GM12878 (cell line): ENCODE data around the gene OR10H4. TPM values are rescaled to one million over a fixed set of nuclear protein-coding genes. Genes with fewer than 3 reads are reported as not detected.

Experiments used
- ATAC-seq: fragments of 200-7000 bp; cut with Tn5 transposase; 3 replicates; pipeline ENCODE4 v1.9.1; 2020; ENCODE audit warnings: mild to moderate bottlenecking, moderate library complexity
- BruUV-seq: library from RNA; stranded (reverse); fragments of 400-500 nt; replicated peaks from 2 replicates; lab custom pipeline; 2021; lab: Mats Ljungman, UMichigan
- CTCF ChIA-PET: fragments of 300-600 bp; sonication (Branson Sonifier 250); formaldehyde crosslinking; extraction: SDS; loops from one replicate; lab custom pipeline; 2021; ENCODE audit warnings: inconsistent platforms; lab: Yijun Ruan, JAX
- POLR2A ChIA-PET: fragments of 350-600 bp; formaldehyde crosslinking; extraction: SDS; loops from one replicate; lab custom pipeline; 2021; ENCODE audit warnings: inconsistent platforms; lab: Charles Lee
- RAD21 ChIA-PET: fragments of 300-600 bp; sonication (Branson Sonifier 250); formaldehyde crosslinking; loops from one replicate; lab custom pipeline; 2023; ENCODE audit warnings: antibody characterized with exemption; ENCODE audit not compliant: unreplicated experiment; lab: Charles Lee
- SMC1A ChIA-PET: fragments of 300-600 bp; sonication (Branson Sonifier 250); formaldehyde crosslinking; loops from one replicate; lab custom pipeline; 2023; ENCODE audit not compliant: unreplicated experiment, uncharacterized antibody; lab: Charles Lee
- DNase-seq: peaks from one replicate; pipeline ENCODE4 v3.0.0-alpha.2; 2011; ENCODE audit warnings: low read depth, low spot score
- FAIRE-seq: peaks from 3 replicates; lab custom pipeline; 2011; peaks lifted over from hg19 to GRCh38; lab: Jason Lieb, UNC
- H2AFZ ChIP-seq: 2 replicates; pipeline ENCODE4 v1.6.0; 2011; ENCODE audit warnings: low read depth, low read length, control low read depth; ENCODE audit not compliant: control insufficient read depth
- H3K27ac ChIP-seq: 2 replicates; pipeline ENCODE4 v1.5.1; 2011; ENCODE audit warnings: control low read depth; ENCODE audit not compliant: control insufficient read depth, insufficient read depth
- H3K27me3 ChIP-seq, 2 experiments: replicated peaks in 1 of 2; 2 replicates each; pipeline versions ENCODE4 v1.6.0 to v1.6.1; 2011; ENCODE audit warnings: low read length in 1 of 2; ENCODE audit not compliant: control insufficient read depth in 2 of 2, insufficient read depth in 2 of 2
- H3K36me3 ChIP-seq, 2 experiments: 2 replicates each; pipeline ENCODE4 v1.5.1; 2011; ENCODE audit warnings: low read length in 1 of 2; ENCODE audit not compliant: control insufficient read depth in 2 of 2, insufficient read depth in 2 of 2
- H3K4me1 ChIP-seq: 2 replicates; pipeline ENCODE4 v1.6.1; 2011; ENCODE audit warnings: mild to moderate bottlenecking, low read length, moderate library complexity, mixed read lengths; ENCODE audit not compliant: control insufficient read depth, insufficient read depth
- H3K4me2 ChIP-seq: 2 replicates; pipeline ENCODE4 v1.6.0; 2011; ENCODE audit warnings: control low read depth; ENCODE audit not compliant: control insufficient read depth, insufficient read depth
- H3K4me3 ChIP-seq: fragments of 200-600 bp; sonication (generic); 2 replicates; pipeline ENCODE4 v1.5.1; 2016
- H3K79me2 ChIP-seq: 2 replicates; pipeline ENCODE4 v1.6.0; 2011; ENCODE audit warnings: low read length; ENCODE audit not compliant: control insufficient read depth, insufficient read depth
- H3K9ac ChIP-seq: 2 replicates; pipeline ENCODE4 v1.8.0; 2011; ENCODE audit warnings: low read length, control low read depth, mixed read lengths; ENCODE audit not compliant: control insufficient read depth, insufficient read depth
- H3K9me3 ChIP-seq: replicated peaks from 3 replicates; pipeline ENCODE4 v1.5.1; 2011; ENCODE audit warnings: mild to moderate bottlenecking, low read length; ENCODE audit not compliant: control insufficient read depth, insufficient read depth
- H4K20me1 ChIP-seq: 2 replicates; pipeline ENCODE4 v1.6.0; 2011; ENCODE audit not compliant: control insufficient read depth, insufficient read depth
- IKZF2 ChIP-seq, 2 experiments: fragments of 450-650 bp; IDR thresholded peaks; 2 replicates each; pipeline ENCODE4 v1.6.1; 2017; ENCODE audit warnings: mild to moderate bottlenecking in 2 of 2, moderate library complexity in 2 of 2
- PRDM15 ChIP-seq: fragments of 450-650 bp; formaldehyde crosslinking; IDR thresholded peaks from 2 replicates; pipeline ENCODE4 v1.4.0; 2020; ENCODE audit warnings: mild to moderate bottlenecking, moderate library complexity
- WGBS: methylation state at CpG from one replicate; pipeline ENCODE4 v1.1.6; 2016; ENCODE audit warnings: low lambda C conversion rate; ENCODE audit not compliant: insufficient replicate concordance, insufficient coverage; ENCODE audit errors: missing lambda C conversion rate; 5-methylcytosine and 5-hydroxymethylcytosine counted together
- in situ Hi-C: fragments of 300-500 bp; cut with MboI; formaldehyde crosslinking; loops from 9 replicates; pipeline ENCODE4 v1.14.3; 2018; ENCODE audit warnings: mixed read lengths
- intact Hi-C: fragments of 100-400 bp; cut with micrococcal nuclease; formaldehyde crosslinking; loops from one replicate; pipeline ENCODE4 v1.14.2; 2022; ENCODE audit not compliant: unreplicated experiment
- polyA plus RNA-seq, 11 experiments: library from polyadenylated mRNA; depleted of rRNA in 4 of 11; unstranded in 6 of 11; stranded (reverse) in 5 of 11; fragments of >200 nt; fragmentation: Nextera tagmentation in 4 of 11; fragmentation: Illumina TruSeq in 1 of 11; extraction: Ambion mirVana in 4 of 11; extraction: Trizol in 1 of 11; gene quantifications; 1 replicate in 1 of 11; 2 replicates in 10 of 11; pipeline versions ENCODE4 v1.2.1 to v1.2.3, GENCODE V29; 2011 to 2016; ENCODE audit warnings: inconsistent platforms in 2 of 11, missing spikeins in 2 of 11, low read depth in 1 of 11
- total RNA-seq, 4 experiments: library from RNA; depleted of rRNA in 3 of 4; stranded (reverse); fragments of >200 nt in 3 of 4; fragmentation: Illumina TruSeq in 1 of 4; extraction: Trizol in 1 of 4; gene quantifications; 2 replicates each; pipeline versions ENCODE4 v1.2.1 to v1.2.3, GENCODE V29; 2013 to 2021

The OR10H4 gene
- total and polyA plus RNA-seq, 10 of the 15 experiments (the other 5 are each of a cell fraction or from before 2014, with no cell fraction given): not detected

GRCh38 chr19:15976836-15977689 is 28.3 kb downstream of the OR10H4 start:
- BruUV-seq: no TSS peak
- Histone ChIP-seq H3K79me2 (no peaks in the 10 kb centered on the region), H3K9ac (no peak overlapping the region), H3K27me3 (no peaks in the 10 kb centered on the region), H3K36me3 (no peaks in the 10 kb centered on the region), H4K20me1 (no peaks in the 10 kb centered on the region), H2AFZ (no peak overlapping the region), H3K4me2 (no peak overlapping the region), H3K27ac (no peak overlapping the region), H3K4me3 (no peak overlapping the region), H3K9me3 (no peaks in the 10 kb centered on the region; the same call in 1 of the 3 replicates), H3K4me1 (no peaks in the 10 kb centered on the region)
- WGBS: 14% methylated on average over 10 of the region's 10 CpGs
- ChIA-PET POLR2A (no interaction called here), RAD21 (no interaction called here), CTCF (no interaction called here), SMC1A (no interaction called here)
- in situ Hi-C loops (no loop called here), intact Hi-C loops (no loop called here)
- DNase-seq (no peak), ATAC-seq (no peak), FAIRE-seq (no peak)
- TF ChIP-seq PRDM15 (CRISPR knock-in tag) (no peak), IKZF2 (IDR thresholded peaks at IDR 0.05) (no peak)
